Mucosa of descending colon (tissue), 3 donors: ENCODE measurements around the gene CUL1. TPM values are rescaled to one million over a fixed set of nuclear protein-coding genes. Genes with fewer than 3 reads are reported as not detected.

Experiments used
- ATAC-seq: fragments of 200-7000 bp; cut with Tn5 transposase; one replicate; pipeline ENCODE4 v1.9.1; 2020; ENCODE audit warnings: mild to moderate bottlenecking, moderate library complexity
- DNase-seq, 3 donors: peaks; one replicate each; pipeline ENCODE4 v3.0.0-alpha.2; 2020
- H3K36me3 ChIP-seq: fragments of 200-600 bp; one replicate; pipeline ENCODE4 v1.8.0; 2021; ENCODE audit warnings: low read depth, mild to moderate bottlenecking
- H3K4me1 ChIP-seq: fragments of 200-600 bp; one replicate; pipeline ENCODE4 v1.8.0; 2021; ENCODE audit warnings: low read depth, mild to moderate bottlenecking
- H3K4me3 ChIP-seq: fragments of 200-600 bp; one replicate; pipeline ENCODE4 v1.8.0; 2021; ENCODE audit warnings: mild to moderate bottlenecking
- H3K9me3 ChIP-seq: fragments of 200-600 bp; one replicate; pipeline ENCODE4 v1.8.0; 2021; ENCODE audit warnings: mild to moderate bottlenecking
- CTCF ChIP-seq: fragments of 200-600 bp; IDR thresholded peaks from one replicate; pipeline ENCODE4 v1.8.0; 2022; ENCODE audit warnings: antibody characterized with exemption, mild to moderate bottlenecking
- intact Hi-C, 2 donors: fragments of 100-400 bp; cut with DNase I in 1 of 2; cut with micrococcal nuclease in 1 of 2; formaldehyde crosslinking; loops; one replicate each; pipeline versions ENCODE4 v1.11.0 to v1.11.1; 2022; cut with DNase I, micrococcal nuclease
- total RNA-seq, 3 donors: library from RNA; stranded (reverse); fragmentation: NEBNext Ultra II Directional in 2 of 3; extraction: Animal tissue kit (Norgen Biotek cat#: 25700) in 2 of 3; gene quantifications; one replicate each; pipeline versions ENCODE4 v1.2.1 to v1.2.4, GENCODE V29; 2021 to 2023
- donor health status: DM: no; HTN: no; CAD: no; lungs with moderate emphysema.
- donor health status: DM: no; HTN: no; CAD: no.
- donor health status: DM: no; HTN: yes; CAD: no.

The CUL1 gene
- total RNA-seq, 3 donors from 2014 or later, result 28.7 to 58.1 (median 33.3) TPM

- Histone ChIP-seq H3K4me3 (no peak overlapping the region), H3K9me3 (no peaks in the 10 kb centered on the region), H3K36me3 (no peaks in the 10 kb centered on the region), H3K4me1 (peaks cover 6% of the 10 kb centered on the region)
- DNase-seq (no peak), ATAC-seq (no peak)
- intact Hi-C loops, result no loop called here
- no peak for TF ChIP-seq CTCF
These were observed 149.4 kb downstream of the CUL1 start for GRCh38 chr7:148847815-148848734.

GRCh38 chr7:148849393-148850098 lies 150.8 kb downstream of the CUL1 start:
- DNase-seq (no peak), ATAC-seq (no peak)
- H3K4me1 ChIP-seq, result peaks cover 6% of the 10 kb centered on the region
- H3K4me3 ChIP-seq, result no peak overlapping the region
- no peaks in the 10 kb centered on the region for H3K36me3 ChIP-seq
- TF ChIP-seq CTCF, result no peak
- intact Hi-C loops, result no loop called here
- H3K9me3 ChIP-seq, result no peaks in the 10 kb centered on the region

GRCh38 chr7:148850564-148850963 lies 151.9 kb downstream of the CUL1 start:
- intact Hi-C loops, result no loop called here

More at GRCh38 chr7:148850564-148850963, 151.9 kb downstream of the CUL1 start:
- Histone ChIP-seq H3K4me1 (peaks cover 6% of the 10 kb centered on the region), H3K9me3 (no peaks in the 10 kb centered on the region), H3K4me3 (no peak overlapping the region), H3K36me3 (no peaks in the 10 kb centered on the region)
- ATAC-seq (no peak), DNase-seq (no peak)
- TF ChIP-seq CTCF, result no peak

Other genes with a start within 250 kb of the CUL1 start
- gene C7orf33, start 108.1 kb upstream of the CUL1 start, total RNA-seq, result not detected
- 10 to 100 TPM in 2 of 3 donors, 1 to 10 TPM in 1; 4.7 to 18.1 (median 10.5) TPM for gene EZH2, start 185.4 kb downstream of the CUL1 start, total RNA-seq